ENCODE results near the gene GSTK1.

The GSTK1 gene

DNA sequence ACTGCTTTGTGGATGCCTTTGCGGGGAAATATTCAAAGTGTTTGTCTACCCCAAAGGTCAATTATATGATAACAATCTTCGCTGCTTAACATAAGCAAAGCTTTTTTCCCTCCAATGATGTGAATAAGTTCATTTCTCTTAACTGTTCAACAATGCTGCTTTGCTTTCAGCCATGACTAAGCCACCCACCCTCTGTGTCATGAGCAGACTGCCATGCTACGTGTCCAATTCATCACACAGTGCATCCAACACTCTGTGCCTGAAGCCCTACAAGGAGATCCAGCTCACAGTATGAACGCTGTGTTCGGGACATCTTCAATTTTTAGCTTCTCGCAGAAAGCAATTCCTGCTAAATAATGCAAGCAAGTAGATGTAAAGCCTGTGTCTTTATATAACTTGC lies 47.1 kb upstream of the GSTK1 start:
- no peak for TF ChIP-seq TCF4 (CRISPR knock-in tag; IDR thresholded peaks at IDR 0.05; ENCODE audit: borderline replicate concordance)
- no peak for TF ChIP-seq SNAI2 (CRISPR knock-in tag; IDR thresholded peaks at IDR 0.05)
- TF ChIP-seq, protein P1, sequence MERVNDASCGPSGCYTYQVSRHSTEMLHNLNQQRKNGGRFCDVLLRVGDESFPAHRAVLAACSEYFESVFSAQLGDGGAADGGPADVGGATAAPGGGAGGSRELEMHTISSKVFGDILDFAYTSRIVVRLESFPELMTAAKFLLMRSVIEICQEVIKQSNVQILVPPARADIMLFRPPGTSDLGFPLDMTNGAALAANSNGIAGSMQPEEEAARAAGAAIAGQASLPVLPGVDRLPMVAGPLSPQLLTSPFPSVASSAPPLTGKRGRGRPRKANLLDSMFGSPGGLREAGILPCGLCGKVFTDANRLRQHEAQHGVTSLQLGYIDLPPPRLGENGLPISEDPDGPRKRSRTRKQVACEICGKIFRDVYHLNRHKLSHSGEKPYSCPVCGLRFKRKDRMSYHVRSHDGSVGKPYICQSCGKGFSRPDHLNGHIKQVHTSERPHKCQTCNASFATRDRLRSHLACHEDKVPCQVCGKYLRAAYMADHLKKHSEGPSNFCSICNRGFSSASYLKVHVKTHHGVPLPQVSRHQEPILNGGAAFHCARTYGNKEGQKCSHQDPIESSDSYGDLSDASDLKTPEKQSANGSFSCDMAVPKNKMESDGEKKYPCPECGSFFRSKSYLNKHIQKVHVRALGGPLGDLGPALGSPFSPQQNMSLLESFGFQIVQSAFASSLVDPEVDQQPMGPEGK (CRISPR knock-in tag; IDR thresholded peaks at IDR 0.05; ENCODE audit: borderline replicate concordance), result no peak
- TF ChIP-seq ISL1 (CRISPR knock-in tag; IDR thresholded peaks at IDR 0.05), result no peak
- TF ChIP-seq, protein P2, sequence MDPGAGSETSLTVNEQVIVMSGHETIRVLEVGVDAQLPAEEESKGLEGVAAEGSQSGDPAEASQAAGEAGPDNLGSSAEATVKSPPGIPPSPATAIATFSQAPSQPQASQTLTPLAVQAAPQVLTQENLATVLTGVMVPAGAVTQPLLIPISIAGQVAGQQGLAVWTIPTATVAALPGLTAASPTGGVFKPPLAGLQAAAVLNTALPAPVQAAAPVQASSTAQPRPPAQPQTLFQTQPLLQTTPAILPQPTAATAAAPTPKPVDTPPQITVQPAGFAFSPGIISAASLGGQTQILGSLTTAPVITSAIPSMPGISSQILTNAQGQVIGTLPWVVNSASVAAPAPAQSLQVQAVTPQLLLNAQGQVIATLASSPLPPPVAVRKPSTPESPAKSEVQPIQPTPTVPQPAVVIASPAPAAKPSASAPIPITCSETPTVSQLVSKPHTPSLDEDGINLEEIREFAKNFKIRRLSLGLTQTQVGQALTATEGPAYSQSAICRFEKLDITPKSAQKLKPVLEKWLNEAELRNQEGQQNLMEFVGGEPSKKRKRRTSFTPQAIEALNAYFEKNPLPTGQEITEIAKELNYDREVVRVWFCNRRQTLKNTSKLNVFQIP (CRISPR knock-in tag; IDR thresholded peaks at IDR 0.05; ENCODE audit: borderline replicate concordance, low read depth), result no peak
- no peak for TF ChIP-seq ZFP3 (CRISPR knock-in tag; IDR thresholded peaks at IDR 0.05)
- no peak for TF ChIP-seq RARB (CRISPR knock-in tag; IDR thresholded peaks at IDR 0.05)
- TF ChIP-seq ZNF8 (CRISPR knock-in tag; IDR thresholded peaks at IDR 0.05), result no peak
- no peak for TF ChIP-seq ZFP30 (CRISPR knock-in tag; IDR thresholded peaks at IDR 0.05)
- no peak for TF ChIP-seq ZNF565 (CRISPR knock-in tag; conservative IDR thresholded peaks at IDR 0.05; ENCODE audit: low read depth)
- no peak for TF ChIP-seq BACH2 (CRISPR knock-in tag; IDR thresholded peaks at IDR 0.05; ENCODE audit: borderline replicate concordance)
- no peak for TF ChIP-seq OSR1 (CRISPR knock-in tag; IDR thresholded peaks at IDR 0.05)
- TF ChIP-seq ZC3H10 (CRISPR knock-in tag; IDR thresholded peaks at IDR 0.05), result no peak
- TF ChIP-seq, protein P3, sequence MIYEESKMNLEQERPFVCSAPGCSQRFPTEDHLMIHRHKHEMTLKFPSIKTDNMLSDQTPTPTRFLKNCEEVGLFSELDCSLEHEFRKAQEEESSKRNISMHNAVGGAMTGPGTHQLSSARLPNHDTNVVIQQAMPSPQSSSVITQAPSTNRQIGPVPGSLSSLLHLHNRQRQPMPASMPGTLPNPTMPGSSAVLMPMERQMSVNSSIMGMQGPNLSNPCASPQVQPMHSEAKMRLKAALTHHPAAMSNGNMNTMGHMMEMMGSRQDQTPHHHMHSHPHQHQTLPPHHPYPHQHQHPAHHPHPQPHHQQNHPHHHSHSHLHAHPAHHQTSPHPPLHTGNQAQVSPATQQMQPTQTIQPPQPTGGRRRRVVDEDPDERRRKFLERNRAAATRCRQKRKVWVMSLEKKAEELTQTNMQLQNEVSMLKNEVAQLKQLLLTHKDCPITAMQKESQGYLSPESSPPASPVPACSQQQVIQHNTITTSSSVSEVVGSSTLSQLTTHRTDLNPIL (CRISPR knock-in tag; IDR thresholded peaks at IDR 0.05; ENCODE audit: low read depth), result no peak
- TF ChIP-seq CSDC2 (CRISPR knock-in tag; IDR thresholded peaks at IDR 0.05), result no peak
- TF ChIP-seq GLIS3 (CRISPR knock-in tag; IDR thresholded peaks at IDR 0.05), result no peak
- ATAC-seq, result no peak

DNA sequence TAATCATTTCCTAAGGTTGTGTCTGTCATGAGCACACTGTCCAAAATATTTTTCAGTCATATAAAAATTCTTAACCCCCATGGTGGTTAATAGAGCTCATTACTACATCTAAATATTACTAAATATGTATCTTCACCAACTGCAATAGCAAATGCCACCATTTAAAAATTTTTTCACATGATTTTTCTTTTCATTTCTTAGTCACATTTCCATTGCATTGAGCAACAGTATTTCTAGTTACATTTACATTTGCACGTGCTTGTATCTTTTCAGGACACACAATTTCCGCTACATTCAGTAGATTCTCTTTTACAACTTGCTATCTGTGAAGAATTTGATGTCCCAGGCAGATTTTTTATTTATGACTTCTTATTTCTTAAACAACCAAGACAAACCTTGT lies 46.6 kb upstream of the GSTK1 start:
- ATAC-seq, result no peak
- TF ChIP-seq ARNTL (CRISPR knock-in tag; IDR thresholded peaks at IDR 0.05; ENCODE audit: borderline replicate concordance, low read depth) (no peak), GLIS3 (CRISPR knock-in tag; IDR thresholded peaks at IDR 0.05) (no peak), PPARA (CRISPR knock-in tag; IDR thresholded peaks at IDR 0.05; ENCODE audit: borderline replicate concordance) (no peak), ISL1 (CRISPR knock-in tag; IDR thresholded peaks at IDR 0.05) (no peak), ZNF565 (CRISPR knock-in tag; conservative IDR thresholded peaks at IDR 0.05; ENCODE audit: low read depth) (no peak), SNAI2 (CRISPR knock-in tag; IDR thresholded peaks at IDR 0.05) (no peak), OSR1 (CRISPR knock-in tag; IDR thresholded peaks at IDR 0.05) (no peak)
- TF ChIP-seq, protein P1 (CRISPR knock-in tag; IDR thresholded peaks at IDR 0.05; ENCODE audit: borderline replicate concordance), result no peak
- TF ChIP-seq, protein P3 (CRISPR knock-in tag; IDR thresholded peaks at IDR 0.05; ENCODE audit: low read depth), result no peak

DNA sequence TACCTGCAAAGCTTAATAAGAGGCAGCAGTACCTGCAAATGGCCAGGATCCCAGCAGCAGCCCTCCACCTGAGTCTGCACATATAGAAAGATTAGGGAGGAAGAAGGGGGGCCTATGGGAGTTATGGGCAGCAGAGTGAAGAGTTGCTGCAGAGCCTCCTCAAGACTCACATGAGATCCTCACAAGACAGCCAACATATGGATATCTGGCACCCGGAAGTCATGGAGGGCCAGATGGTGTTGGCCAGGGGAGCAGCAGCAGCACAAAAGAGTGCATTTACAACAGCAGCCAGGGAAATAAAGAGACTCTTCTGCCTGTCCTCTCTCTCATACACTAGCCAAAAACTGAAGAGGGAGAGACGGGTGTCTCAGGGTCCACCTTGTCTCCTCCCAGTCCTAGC lies 45.4 kb upstream of the GSTK1 start:
- ATAC-seq, result no peak
- no peak for TF ChIP-seq TOX (CRISPR knock-in tag; IDR thresholded peaks at IDR 0.05; ENCODE audit: borderline replicate concordance)
- TF ChIP-seq, protein P2 (CRISPR knock-in tag; IDR thresholded peaks at IDR 0.05; ENCODE audit: borderline replicate concordance, low read depth), result no peak
- no peak for TF ChIP-seq ZFP30 (CRISPR knock-in tag; IDR thresholded peaks at IDR 0.05)
- TF ChIP-seq, protein P4, sequence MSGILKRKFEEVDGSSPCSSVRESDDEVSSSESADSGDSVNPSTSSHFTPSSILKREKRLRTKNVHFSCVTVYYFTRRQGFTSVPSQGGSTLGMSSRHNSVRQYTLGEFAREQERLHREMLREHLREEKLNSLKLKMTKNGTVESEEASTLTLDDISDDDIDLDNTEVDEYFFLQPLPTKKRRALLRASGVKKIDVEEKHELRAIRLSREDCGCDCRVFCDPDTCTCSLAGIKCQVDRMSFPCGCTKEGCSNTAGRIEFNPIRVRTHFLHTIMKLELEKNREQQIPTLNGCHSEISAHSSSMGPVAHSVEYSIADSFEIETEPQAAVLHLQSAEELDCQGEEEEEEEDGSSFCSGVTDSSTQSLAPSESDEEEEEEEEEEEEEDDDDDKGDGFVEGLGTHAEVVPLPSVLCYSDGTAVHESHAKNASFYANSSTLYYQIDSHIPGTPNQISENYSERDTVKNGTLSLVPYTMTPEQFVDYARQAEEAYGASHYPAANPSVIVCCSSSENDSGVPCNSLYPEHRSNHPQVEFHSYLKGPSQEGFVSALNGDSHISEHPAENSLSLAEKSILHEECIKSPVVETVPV (CRISPR knock-in tag; IDR thresholded peaks at IDR 0.05), result no peak
- no peak for TF ChIP-seq BACH2 (CRISPR knock-in tag; IDR thresholded peaks at IDR 0.05; ENCODE audit: borderline replicate concordance)
- TF ChIP-seq, protein P5, sequence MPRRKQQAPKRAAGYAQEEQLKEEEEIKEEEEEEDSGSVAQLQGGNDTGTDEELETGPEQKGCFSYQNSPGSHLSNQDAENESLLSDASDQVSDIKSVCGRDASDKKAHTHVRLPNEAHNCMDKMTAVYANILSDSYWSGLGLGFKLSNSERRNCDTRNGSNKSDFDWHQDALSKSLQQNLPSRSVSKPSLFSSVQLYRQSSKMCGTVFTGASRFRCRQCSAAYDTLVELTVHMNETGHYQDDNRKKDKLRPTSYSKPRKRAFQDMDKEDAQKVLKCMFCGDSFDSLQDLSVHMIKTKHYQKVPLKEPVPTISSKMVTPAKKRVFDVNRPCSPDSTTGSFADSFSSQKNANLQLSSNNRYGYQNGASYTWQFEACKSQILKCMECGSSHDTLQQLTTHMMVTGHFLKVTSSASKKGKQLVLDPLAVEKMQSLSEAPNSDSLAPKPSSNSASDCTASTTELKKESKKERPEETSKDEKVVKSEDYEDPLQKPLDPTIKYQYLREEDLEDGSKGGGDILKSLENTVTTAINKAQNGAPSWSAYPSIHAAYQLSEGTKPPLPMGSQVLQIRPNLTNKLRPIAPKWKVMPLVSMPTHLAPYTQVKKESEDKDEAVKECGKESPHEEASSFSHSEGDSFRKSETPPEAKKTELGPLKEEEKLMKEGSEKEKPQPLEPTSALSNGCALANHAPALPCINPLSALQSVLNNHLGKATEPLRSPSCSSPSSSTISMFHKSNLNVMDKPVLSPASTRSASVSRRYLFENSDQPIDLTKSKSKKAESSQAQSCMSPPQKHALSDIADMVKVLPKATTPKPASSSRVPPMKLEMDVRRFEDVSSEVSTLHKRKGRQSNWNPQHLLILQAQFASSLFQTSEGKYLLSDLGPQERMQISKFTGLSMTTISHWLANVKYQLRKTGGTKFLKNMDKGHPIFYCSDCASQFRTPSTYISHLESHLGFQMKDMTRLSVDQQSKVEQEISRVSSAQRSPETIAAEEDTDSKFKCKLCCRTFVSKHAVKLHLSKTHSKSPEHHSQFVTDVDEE (CRISPR knock-in tag; IDR thresholded peaks at IDR 0.05), result no peak
- no peak for TF ChIP-seq SNAI2 (CRISPR knock-in tag; IDR thresholded peaks at IDR 0.05)
- TF ChIP-seq ZFP3 (CRISPR knock-in tag; IDR thresholded peaks at IDR 0.05), result no peak
- TF ChIP-seq GLIS3 (CRISPR knock-in tag; IDR thresholded peaks at IDR 0.05), result no peak
- no peak for TF ChIP-seq ZNF70 (CRISPR knock-in tag; IDR thresholded peaks at IDR 0.05)
- TF ChIP-seq ZNF565 (CRISPR knock-in tag; conservative IDR thresholded peaks at IDR 0.05; ENCODE audit: low read depth), result no peak
- no peak for TF ChIP-seq ZNF8 (CRISPR knock-in tag; IDR thresholded peaks at IDR 0.05)
- no peak for TF ChIP-seq ISL1 (CRISPR knock-in tag; IDR thresholded peaks at IDR 0.05)
- TF ChIP-seq OSR1 (CRISPR knock-in tag; IDR thresholded peaks at IDR 0.05), result no peak
